Suppressor macrophage treated with lipopolysaccharide for 1 hour (primary cell): ENCODE data around the gene DCDC2.
"Not testable (repeated sequence)": the region's sequence is repeated elsewhere in the genome, so short reads cannot be mapped to it uniquely, and the experiment has no call there.

Source experiments
- DNase-seq, 3 donors: peaks; one replicate each; pipeline ENCODE4 v3.0.0-alpha.2; 2020 to 2022

The DCDC2 gene

DNA sequence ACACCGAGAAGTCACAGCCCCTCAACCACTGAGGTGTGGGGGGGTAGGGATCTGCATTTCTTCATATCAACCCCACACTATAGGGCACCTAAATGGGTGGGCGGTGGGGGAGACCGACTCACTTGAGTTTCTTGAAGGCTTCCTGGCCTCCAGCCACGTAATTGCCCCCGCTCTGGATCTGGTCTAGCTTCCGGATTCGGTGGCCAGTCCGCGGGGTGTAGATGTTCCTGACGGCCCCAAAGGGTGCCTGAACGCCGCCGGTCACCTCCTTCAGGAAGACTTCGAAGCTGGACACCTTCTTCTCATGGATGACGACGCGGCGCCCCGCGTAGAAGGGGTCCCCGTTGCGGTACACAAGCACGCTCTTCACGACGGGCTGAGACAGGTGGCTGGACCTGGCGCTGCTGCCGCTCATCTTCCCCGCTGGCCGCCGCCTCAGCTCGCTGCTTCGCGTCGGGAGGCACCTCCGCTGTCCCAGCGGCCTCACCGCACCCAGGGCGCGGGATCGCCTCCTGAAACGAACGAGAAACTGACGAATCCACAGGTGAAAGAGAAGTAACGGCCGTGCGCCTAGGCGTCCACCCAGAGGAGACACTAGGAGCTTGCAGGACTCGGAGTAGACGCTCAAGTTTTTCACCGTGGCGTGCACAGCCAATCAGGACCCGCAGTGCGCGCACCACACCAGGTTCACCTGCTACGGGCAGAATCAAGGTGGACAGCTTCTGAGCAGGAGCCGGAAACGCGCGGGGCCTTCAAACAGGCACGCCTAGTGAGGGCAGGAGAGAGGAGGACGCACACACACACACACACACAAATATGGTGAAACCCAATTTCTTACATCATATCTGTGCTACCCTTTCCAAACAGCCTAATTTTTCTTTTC lies at the start of gene DCDC2:
Gene DCDC2, minus strand, starts transcription at position 724 of the 883 bp plus-strand sequence. Its CDS starts 309 bp downstream, at position 415.
- DNase-seq = peak in 2 of 3 donors; percentile 7 to 8

- DNase-seq = no peak
Measured at GRCh38 chr6:24405262-24405661, 47.4 kb upstream of the DCDC2 start.

- no peak for DNase-seq
Measured at GRCh38 chr6:24403501-24403824, 45.6 kb upstream of the DCDC2 start.

DNA sequence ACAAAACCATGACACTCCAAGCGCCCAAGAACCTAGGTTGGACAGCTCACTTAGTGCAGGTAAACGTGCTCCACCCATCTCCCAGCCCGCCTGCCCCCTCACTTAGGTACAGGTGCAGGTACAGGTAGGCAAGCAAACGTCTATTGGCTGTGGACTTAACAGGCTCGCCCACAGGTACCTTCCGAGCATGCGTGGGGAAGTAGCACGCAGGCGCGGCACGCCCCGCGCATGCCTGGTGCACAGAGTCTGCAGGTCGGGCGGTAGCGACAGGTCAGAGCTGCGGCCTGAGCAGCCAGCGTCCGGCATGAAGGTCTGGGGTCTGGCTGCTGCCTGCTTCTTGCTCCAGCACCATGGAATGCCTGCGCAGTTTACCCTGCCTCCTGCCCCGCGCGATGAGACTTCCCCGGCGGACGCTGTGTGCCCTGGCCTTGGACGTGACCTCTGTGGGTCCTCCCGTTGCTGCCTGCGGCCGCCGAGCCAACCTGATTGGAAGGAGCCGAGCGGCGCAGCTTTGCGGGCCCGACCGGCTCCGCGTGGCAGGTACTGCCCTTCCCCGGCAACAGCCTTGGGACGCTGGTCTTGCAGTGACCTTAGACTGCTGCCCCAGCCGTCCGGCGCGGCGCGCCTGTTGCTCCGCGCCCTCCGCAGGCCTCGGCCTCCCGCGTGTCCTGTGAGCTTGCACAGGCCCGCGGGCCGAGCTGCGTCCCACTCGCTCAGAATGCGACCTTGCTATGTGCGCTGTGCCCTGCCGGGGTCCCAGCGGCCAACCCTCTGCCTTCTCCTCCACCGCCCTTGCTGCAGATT lies 45.0 kb upstream of the DCDC2 start, which contains the start of gene MRS2:
Gene MRS2, plus strand, starts transcription at position 240 of the 804 bp plus-strand sequence. Its CDS starts 111 bp downstream, at position 351.
- DNase-seq = peak; percentile 83 to 90 (median 84)

DNA sequence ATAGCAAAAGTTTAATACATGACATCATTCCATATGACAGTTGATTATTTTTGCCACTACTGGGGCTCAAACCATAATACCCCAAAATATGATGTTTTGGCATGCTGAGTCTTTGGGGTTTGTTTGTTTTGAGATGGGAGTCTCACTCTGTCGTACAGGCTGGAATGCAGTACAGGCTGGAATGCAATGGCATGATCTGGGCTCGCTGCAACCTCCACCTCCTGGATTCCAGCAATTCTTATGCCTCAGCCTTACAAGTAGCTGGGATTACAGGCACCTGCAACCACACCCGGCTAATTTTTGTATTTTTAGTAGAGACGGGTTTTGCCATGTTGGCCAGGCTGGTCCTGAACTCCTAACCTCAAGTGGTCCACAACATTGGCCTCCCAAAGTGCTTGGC lies 43.6 kb upstream of the DCDC2 start:
- no peak for DNase-seq

- not testable (repeated sequence) for DNase-seq
Measured at GRCh38 chr6:24400045-24401039, 42.5 kb upstream of the DCDC2 start.

DNA sequence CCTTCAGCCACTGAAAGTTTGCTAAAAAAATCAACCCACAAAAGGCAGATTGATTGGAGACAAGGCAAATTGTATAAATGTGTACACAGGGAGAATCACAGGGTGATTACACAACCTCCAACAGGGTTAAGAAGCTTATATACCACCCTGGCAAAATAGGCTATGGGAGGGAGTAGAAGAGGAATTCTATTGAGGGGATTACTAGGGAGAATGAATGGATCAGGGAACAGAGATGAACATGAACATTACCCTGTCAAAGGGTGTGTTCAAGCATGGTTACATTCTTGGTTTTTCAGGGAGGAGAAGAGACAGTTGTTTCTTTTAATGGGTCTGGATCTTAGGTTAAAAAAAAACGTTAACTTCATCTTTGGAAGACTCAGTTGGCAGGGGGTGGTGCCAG lies 39.8 kb upstream of the DCDC2 start:
- no peak for DNase-seq

DNA sequence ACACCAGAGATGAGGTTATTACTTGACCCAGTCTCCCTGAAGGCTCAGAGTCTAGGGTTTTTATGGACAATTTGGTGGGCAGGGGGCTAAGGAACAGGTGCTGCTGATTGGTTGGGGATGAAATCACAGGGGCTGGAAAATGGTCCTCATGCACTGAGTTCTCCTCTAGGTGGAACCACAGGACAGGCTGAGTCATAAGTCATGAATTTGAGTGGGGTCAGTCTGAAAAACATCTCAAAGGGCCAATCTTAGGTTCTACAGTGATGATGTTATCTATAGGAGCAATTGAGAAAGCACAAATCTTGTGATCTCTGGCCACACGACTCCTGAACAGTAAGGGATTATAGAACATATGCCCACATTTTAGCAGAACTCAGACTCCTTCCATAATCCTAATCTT lies 39.0 kb upstream of the DCDC2 start:
- no peak for DNase-seq

DNA sequence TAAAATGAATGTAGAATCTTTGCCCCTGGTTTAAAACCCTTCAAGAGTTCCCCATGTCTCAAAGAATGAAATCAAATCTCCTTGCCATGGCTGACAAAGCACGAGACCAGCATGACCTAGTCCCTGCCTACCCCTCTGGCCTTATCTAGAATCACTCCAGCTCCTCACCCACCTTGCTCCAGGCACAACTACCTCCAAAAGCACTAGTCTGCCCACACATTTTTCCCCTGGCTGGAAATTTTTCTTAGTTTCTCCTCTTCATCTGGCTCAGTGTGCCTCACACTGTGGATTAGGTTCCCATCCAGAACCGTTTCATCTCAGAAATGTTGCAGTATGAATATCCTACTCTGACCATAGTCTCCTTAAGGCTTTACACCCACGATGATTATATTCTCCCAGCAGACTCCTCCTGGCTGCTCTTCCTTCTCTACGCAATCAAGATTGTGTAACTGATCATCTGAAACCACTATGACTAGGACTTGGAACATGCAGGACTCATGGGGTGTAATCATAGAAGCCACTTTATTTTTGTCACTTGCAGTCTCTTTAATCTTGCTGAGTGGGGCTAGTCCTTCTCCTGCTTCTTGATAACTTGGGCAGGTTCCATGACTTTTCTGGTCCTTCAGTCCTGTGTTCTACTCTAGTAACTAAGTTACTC lies 37.0 kb upstream of the DCDC2 start:
- peak; percentile 75 to 93 (median 91) for DNase-seq

DNA sequence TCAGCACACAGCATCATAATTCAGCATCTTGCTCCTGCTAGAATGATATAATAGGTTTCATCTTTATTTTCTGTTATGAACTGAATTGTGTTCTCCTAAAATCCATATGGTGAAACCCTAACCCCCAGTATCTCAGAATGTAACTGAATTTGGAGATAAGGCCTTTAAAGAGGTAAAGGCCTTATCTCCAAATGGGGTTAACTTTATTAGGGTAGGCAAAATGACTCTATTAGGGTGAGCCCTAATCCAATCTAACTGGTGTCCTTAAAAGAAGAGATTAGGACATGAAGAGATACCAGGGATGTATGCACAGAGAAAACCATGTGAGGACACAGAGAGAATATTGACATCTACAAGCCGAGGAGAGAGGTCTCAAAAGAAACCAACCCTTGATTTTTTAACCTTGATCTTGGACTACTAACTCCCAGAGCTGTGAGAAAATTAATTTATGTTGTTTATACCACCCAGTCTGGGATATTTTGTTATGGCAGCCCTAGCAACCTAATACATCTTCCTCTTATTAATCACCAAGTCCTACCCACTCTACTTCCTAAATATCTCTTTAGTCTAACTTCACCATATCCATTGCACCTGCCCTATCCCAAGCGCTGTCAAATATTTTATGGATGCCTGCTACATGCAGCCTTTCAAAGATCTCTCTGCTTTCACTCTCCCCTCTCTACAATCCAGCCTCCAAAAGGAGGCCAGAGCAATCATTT lies 36.4 kb upstream of the DCDC2 start:
- peak in 1 of 3 donors; percentile 21 for DNase-seq

GRCh38 chr6:24391756-24392405 lies 34.0 kb upstream of the DCDC2 start:
- DNase-seq = no peak

DNA sequence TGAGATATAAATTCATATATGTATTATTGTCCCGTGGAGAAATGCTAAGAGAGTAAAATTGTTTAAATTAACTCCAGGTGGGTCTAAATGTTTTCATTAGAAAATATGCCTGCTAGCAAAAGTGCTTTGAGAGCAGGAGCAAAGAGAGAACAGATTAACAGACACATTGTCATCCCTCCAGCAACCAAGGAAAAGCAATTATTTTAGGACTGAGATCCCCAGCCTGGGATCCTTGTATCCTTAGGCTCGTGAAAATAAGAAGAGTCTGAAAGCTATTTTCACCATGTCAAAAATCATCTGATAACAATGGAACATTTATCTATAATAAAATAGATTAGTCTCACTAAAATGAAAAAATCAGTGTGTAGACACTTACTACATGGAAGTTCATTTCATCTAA lies 33.3 kb upstream of the DCDC2 start:
- no peak for DNase-seq

- DNase-seq = no peak
Measured at GRCh38 chr6:24387818-24388217, 30.0 kb upstream of the DCDC2 start.

GRCh38 chr6:24385536-24386269 lies 27.8 kb upstream of the DCDC2 start:
- DNase-seq = no peak

DNA sequence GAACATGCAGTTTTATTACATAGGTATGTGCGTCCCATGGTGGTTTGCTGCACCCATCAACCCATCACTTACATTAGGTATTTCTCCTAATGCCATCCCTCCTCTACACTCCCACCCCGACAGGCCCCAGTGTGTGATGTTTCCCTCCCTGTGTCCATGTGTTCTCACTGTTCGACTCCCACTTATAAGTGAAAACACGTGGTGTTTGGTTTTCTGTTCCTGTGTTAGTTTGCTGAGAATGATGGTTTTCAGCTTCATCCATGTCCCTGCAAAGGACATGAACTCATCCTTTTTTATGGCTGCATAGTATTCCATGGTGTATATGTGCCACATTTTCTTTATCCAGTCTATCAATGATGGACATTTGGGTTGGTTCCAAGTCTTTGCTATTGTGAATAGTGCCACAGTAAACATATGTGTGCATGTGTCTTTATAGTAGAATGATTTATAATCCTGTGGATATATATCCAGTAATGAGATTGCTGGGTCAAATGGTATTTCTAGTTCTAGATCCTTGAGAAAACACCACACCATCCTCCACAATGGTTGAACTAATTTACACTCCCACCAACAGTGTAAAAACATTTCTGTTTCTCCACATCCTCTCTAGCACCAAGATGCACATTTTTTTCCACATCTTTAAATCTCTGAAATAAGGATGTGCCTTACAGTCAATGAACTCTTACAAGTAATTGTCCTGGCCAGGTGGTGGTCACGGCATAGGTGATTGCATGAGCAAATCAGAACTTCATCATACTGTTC lies 26.7 kb upstream of the DCDC2 start:
- not testable (repeated sequence) for DNase-seq

- not testable (repeated sequence) for DNase-seq
Measured at GRCh38 chr6:24382891-24383494, 25.1 kb upstream of the DCDC2 start.

- DNase-seq = no peak
Measured at GRCh38 chr6:24382220-24382540, 24.3 kb upstream of the DCDC2 start.

DNA sequence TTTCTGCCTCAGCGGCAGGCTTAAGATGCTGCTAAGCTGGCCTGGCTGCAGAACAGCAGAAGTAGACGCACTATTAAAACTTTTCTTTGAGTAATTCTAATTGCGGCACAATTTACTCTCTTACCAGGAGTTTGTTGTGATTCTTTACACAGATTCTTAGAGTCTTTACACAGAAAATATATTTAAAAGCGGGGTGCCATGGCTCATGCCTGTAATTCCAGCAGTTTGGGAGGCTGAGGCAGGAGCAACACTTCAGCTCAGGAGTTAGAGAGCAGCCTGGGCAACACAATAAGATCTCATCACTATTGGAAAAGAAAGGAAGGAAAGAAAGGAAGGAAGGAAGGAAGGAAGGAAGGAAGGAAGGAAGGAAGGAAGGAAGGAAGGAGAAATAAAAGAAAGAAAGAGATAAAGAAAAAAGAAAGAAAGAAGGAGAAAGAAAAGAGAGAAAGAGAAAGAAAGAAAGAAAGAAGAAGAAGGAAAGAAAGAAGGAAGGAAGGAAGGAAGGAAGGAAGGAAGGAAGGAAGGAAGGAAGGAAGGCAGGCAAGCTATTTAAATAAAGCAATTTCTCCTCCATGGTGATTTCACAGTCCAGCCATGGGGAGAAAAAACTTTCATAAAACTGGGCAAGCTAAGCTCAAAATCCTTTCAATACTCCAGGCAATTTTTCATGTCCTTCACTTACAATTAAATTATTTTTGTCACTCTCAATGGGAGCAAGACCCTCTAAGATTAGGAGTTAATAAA lies 23.8 kb upstream of the DCDC2 start:
- DNase-seq = no peak
